SH-SY5Y (cell line): ENCODE results near the gene F2RL3.

Experiments used
- GATA2 ChIP-seq: IDR thresholded peaks from 2 replicates; pipeline ENCODE4 v1.6.1; 2011; ENCODE audit warnings: mild to moderate bottlenecking, low read depth, low read length
- GATA3 ChIP-seq: IDR thresholded peaks from 2 replicates; pipeline ENCODE4 v1.6.1; 2011; ENCODE audit warnings: low read depth, mild to moderate bottlenecking, low read length, moderate library complexity

Gene F2RL3

DNA sequence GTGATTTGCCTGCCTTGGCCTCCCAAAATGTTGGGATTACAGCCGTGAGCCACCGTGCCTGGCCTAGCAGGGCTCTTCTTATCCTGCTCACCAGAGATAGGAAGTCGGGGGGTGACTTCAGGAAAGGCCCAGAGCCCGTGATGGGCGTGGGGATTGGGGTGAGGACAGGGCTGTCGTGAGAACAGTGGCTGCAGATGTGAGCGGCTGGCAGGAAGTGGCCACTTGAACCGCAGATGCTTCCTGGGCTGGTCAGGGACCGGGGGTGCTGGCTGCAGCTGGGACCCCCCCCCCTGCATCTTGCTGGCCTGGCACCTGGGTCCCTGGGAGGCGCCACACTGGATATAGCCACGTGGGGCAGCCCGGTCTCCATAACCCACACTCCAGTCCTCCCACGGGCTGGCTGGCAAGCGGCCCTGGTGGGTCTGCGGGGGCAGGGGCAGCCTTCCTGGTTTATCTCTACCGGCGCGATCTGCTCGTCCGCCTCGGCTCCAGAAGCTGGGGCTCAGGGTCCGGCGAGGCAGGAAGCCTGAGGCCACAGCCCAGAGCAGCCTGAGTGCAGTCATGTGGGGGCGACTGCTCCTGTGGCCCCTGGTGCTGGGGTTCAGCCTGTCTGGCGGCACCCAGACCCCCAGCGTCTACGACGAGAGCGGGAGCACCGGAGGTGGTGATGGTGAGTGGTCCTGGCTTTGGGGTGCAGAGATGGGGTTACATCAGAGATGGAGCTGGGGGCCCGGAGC lies at the start of gene F2RL3:
Gene F2RL3, plus strand, starts transcription at position 371 of the 737 bp plus-strand sequence. Its CDS starts 191 bp downstream, at position 562.
- TF ChIP-seq GATA3, result no peak
- TF ChIP-seq GATA2, result no peak

GRCh38 chr19:16841391-16841926 lies 47.3 kb upstream of the F2RL3 start:
- TF ChIP-seq GATA3 (no peak), GATA2 (no peak)

DNA sequence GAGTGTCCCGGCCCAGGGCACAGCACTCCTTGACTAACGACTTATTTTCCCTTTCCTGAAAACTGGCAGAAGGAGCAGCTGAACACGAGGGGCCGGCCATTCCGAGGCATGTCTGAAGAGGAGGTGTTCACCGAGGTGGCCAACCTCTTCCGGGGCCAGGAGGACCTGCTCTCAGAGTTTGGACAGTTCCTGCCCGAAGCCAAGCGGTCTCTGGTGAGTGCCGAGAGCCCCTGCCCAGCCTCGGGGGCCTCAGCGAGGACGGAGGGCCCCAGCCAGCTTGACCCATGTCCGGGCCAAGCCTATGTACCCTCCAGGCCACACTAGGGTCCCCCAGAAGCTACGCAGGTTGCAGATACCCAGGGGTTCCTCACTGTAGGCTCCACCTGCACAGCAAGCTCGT lies 41.9 kb upstream of the F2RL3 start:
- TF ChIP-seq GATA2 (no peak), GATA3 (no peak)

DNA sequence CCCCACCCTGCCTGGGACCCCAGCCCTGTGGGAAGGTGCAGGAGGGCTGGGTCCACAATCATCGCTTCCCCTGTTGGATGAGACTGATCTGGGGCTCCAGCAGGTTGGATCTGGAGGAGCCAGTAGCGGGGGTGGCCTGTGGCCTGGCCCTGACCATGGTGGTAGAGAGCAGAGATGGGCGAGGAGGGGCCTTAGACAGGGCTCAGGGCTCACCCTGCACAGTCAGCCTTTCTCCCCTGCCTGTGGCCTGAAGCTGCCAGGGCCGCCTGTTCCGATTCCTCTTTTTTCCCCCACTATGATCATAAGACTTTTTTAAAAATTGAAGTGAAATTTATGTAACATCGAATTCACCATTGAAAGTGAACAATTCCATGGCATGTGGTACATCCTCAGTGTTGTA lies 41.4 kb upstream of the F2RL3 start:
- TF ChIP-seq GATA2, result no peak
- no peak for TF ChIP-seq GATA3

- TF ChIP-seq GATA2 (no peak), GATA3 (no peak)
These were observed 39.6 kb upstream of the F2RL3 start for GRCh38 chr19:16849168-16849567.

DNA sequence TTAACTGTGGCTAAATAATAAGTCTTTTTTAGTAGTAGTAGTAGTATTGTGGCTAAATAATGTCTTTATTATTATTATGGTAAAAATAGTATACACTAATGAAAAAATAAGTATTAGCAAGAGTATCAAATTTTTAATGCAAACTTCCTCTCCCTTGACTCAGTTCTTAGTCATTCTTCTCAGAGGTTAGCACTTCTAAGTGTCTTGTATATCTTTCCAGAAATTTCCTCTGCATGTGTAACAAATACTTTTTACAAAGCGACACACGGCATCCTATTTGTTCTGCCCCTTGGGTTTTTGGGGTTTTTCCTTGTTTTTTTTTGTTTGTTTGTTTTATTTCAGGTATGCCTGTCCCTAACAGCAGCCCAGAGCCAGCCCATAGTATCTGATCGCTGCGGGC lies 38.7 kb upstream of the F2RL3 start:
- TF ChIP-seq GATA2 (no peak), GATA3 (no peak)

DNA sequence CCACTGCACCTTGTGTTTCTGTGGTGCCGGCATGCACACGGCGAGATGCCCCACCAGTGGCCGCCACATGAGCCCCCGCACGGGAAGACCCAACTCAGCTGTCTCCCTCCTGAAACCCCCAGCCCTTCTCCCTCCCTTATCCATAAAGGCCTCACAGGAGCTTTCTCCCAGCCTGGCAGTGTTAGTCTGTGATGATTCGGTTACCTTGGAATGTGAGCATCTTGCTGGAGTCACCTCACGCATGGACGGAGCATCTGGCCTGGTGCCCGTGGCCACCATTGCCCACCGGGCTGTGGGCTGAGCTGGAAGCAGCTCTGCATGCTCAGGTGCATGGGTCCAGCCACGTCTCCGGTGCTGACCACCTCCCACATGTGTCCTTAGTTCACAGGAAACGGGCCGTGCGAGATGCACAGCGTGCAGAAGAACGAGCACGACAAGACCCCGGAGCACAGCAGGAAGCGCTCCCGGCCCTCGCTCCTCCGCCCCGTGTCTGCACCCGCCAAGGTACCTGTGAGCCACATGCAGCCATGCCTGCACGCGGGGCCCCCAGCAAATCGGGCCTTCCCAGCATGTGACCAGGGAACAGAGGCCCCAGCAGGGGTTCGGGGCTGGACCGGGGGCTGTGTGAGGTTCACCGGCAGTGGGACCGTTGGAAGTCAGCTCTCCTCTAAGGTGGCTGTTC lies 37.6 kb upstream of the F2RL3 start:
- TF ChIP-seq GATA2 (no peak), GATA3 (no peak)

- no peak for TF ChIP-seq GATA3
- no peak for TF ChIP-seq GATA2
These were observed 35.7 kb upstream of the F2RL3 start for GRCh38 chr19:16853066-16853465.

- TF ChIP-seq GATA2 (no peak), GATA3 (no peak)
These were observed 32.7 kb upstream of the F2RL3 start for GRCh38 chr19:16856091-16856490.

DNA sequence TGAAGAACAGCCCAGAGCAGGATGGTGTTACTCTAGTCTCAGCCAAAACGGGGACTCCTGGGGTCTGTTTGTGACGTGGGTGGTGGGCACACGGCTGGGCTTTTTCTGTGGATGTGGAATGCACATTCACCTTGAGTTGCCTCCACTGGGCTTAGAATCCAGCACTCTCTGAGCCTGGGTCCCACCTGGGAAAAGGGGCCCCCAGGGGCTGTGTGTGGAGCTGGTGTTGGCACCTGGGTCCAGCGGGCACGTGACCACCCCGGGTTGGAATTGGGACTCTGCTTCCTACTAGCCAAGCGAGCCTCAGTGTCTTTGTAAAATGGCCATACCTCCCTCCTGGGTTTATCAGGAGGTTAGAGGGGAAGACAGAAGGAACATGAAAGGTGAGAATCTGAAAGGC lies 29.2 kb upstream of the F2RL3 start:
- no peak for TF ChIP-seq GATA2
- TF ChIP-seq GATA3, result no peak

DNA sequence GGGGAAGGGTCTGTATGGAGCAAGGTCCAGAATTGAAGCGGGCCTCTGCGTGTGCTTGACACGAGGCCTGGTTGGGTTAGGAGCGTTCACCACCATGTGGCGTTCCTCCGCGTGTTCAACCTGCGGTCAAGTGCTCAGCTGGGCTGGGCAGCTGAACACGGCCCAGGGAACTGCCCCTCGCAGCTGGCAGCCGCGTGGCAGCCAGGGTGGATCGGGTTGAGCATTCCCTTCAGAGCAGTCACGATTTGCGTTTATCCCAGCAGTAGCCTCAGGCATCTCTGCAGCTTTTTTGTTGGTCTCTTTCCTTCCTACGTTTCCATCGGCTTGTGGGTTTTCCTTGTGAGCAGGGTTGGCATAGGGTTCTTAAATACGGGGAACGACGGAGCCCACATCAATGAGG lies 28.7 kb upstream of the F2RL3 start:
- TF ChIP-seq GATA2, result no peak
- TF ChIP-seq GATA3, result no peak

DNA sequence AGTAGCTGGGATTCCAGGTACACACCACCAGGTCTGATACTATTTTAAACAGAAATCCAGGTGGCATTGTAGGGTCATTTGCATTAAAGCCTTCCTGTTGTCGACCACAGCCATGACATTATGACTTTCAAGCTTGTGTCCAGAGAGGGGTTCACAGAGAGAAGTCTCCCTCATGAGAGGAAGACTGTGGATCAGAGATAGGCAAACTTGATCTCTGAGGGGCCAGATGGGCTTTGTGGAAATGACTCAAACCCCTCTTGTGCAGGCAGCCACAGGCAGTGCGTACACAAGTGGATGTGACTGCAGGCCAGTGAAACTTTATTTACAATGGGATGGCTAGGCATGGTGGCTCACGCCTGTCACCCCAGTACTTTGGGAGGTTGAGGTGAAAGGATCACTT lies 27.8 kb upstream of the F2RL3 start:
- TF ChIP-seq GATA2 (no peak), GATA3 (no peak)

DNA sequence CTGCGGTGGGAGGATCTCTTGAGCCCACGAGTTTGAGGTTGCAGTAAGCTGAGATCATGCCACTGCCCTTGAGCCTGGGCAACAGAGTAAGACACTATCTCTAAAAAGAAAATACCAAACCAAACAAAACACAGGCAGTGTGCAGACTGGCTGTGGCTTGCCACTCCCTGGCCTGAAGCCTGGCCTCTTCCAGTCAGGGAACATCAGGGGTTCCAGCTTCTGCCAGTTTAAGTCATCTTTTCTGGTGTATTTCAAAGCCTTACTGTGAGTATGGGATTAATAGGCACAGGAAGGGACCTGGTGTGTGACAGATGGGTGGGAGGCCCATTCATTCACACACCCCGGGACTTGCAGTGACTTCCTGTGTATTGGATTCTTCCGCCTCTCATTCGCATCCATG lies 27.0 kb upstream of the F2RL3 start:
- TF ChIP-seq GATA2 (no peak), GATA3 (no peak)

- no peak for TF ChIP-seq GATA2
- no peak for TF ChIP-seq GATA3
These were observed 25.9 kb upstream of the F2RL3 start for GRCh38 chr19:16862826-16863415.

- TF ChIP-seq GATA2 (no peak), GATA3 (no peak)
These were observed 21.6 kb upstream of the F2RL3 start for GRCh38 chr19:16867211-16867610.
